ENCODE measurements around the gene NCAM1.

NCAM1 gene

DNA sequence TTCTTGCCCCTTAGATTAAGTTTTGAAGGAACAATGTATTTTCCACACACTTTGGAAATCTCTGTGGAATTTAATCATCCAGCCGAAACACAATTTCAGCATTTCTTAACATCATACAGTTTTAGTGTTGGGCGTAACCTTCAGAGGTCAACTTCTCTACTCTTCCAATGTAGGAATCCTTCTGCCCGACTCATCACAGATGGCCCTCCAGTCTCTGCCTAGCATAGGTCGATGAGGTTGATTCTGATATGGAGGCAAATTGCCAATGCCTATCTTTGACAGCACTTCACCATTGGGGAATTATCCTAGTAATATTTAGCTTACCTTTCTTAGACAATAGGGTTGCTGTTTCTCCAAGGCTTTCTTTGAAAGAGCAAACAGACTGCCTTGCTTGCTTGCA is 177.5 kb downstream of the NCAM1 start:
- no peaks in the 10 kb centered on the region for H3F3A ChIP-seq (ENCODE audit: insufficient read depth)
- H3K36me3 ChIP-seq (ENCODE audit: low read length) = no peaks in the 10 kb centered on the region
- no peak for TF ChIP-seq EZH2phosphoT487 (conservative IDR thresholded peaks at IDR 0.05; ENCODE audit: low read length)
- TF ChIP-seq, protein P1, sequence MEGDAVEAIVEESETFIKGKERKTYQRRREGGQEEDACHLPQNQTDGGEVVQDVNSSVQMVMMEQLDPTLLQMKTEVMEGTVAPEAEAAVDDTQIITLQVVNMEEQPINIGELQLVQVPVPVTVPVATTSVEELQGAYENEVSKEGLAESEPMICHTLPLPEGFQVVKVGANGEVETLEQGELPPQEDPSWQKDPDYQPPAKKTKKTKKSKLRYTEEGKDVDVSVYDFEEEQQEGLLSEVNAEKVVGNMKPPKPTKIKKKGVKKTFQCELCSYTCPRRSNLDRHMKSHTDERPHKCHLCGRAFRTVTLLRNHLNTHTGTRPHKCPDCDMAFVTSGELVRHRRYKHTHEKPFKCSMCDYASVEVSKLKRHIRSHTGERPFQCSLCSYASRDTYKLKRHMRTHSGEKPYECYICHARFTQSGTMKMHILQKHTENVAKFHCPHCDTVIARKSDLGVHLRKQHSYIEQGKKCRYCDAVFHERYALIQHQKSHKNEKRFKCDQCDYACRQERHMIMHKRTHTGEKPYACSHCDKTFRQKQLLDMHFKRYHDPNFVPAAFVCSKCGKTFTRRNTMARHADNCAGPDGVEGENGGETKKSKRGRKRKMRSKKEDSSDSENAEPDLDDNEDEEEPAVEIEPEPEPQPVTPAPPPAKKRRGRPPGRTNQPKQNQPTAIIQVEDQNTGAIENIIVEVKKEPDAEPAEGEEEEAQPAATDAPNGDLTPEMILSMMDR (IDR thresholded peaks at IDR 0.05; ENCODE audit: insufficient read depth, low read length, poor library complexity, severe bottlenecking) = no peak
- H3K4me2 ChIP-seq (ENCODE audit: low read depth, low read length, poor library complexity, severe bottlenecking) = no peak overlapping the region
- H3K9ac ChIP-seq (ENCODE audit: low read length) = no peak overlapping the region
- no peak overlapping the region for H3K27ac ChIP-seq (ENCODE audit: low read depth, low read length)
- H4K20me1 ChIP-seq (ENCODE audit: low read depth, low read length) = no peaks in the 10 kb centered on the region
- H3K9me2 ChIP-seq (replicated peaks; ENCODE audit: insufficient read depth, low read length) = no peaks in the 10 kb centered on the region
- no peaks in the 10 kb centered on the region for H3K79me2 ChIP-seq (ENCODE audit: insufficient read depth, low read length)
- H3K4me3 ChIP-seq (ENCODE audit: insufficient read depth, low read length, poor library complexity, severe bottlenecking) = no peak overlapping the region
- no peak overlapping the region for H2AFZ ChIP-seq (ENCODE audit: low read depth, low read length, severe bottlenecking)
- H3K27me3 ChIP-seq (ENCODE audit: low read length) = no peaks in the 10 kb centered on the region
- H3K9me3 ChIP-seq (ENCODE audit: insufficient read depth, low read length) = no peaks in the 10 kb centered on the region

DNA sequence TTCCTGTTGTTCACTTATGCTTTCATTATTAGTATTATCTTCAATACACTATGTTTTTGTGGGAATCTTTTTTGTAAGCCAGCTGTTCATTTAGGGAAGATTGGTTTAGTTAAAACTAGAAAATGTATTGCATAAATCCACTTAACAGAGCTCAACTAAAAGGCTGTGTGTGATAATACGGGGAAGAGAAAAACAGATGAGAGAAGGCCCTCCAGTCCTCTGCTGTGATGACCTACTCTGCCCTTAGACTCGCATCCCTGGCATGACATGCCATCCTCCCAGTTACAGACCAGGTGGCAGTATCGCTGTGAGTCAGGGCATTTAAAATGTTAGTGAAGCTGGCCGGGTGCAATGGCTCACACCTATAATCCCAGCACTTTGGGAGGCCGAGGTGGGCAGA is 179.8 kb downstream of the NCAM1 start:
- no peaks in the 10 kb centered on the region for H3K9me3 ChIP-seq (ENCODE audit: insufficient read depth, low read length)
- H4K20me1 ChIP-seq (ENCODE audit: low read depth, low read length) = no peaks in the 10 kb centered on the region
- TF ChIP-seq, protein P1 (IDR thresholded peaks at IDR 0.05; ENCODE audit: insufficient read depth, low read length, poor library complexity, severe bottlenecking) = no peak

DNA sequence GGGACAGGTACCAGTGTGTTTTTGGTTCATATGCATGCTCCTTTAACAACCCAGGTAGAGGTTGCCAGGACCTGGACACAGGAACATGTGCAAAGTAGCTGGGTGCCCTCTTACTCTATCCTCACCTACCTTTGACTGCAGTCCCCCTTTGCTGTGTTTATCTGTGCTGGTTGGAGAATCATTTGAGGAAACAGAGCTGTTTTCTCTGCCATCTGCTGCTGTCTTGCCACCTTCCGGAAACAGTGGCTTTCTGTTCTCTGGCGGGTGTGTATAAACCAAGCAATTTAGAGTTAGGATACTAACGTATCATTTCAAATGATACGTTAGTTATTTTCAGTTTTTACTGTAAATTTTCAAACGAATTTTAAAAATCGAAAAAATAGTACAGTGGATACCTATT is 181.3 kb downstream of the NCAM1 start:
- no peaks in the 10 kb centered on the region for H4K20me1 ChIP-seq (ENCODE audit: low read depth, low read length)
- no peaks in the 10 kb centered on the region; the same call in 1 of the 2 replicates for H3K9me2 ChIP-seq (replicated peaks; ENCODE audit: insufficient read depth, low read length)
- TF ChIP-seq, protein P1 (IDR thresholded peaks at IDR 0.05; ENCODE audit: insufficient read depth, low read length, poor library complexity, severe bottlenecking) = no peak
- no peak for TF ChIP-seq EZH2phosphoT487 (conservative IDR thresholded peaks at IDR 0.05; ENCODE audit: low read length)
- H3K9ac ChIP-seq (ENCODE audit: low read length) = no peak overlapping the region
- H3K27me3 ChIP-seq (ENCODE audit: low read length) = no peaks in the 10 kb centered on the region
- H3K27ac ChIP-seq (ENCODE audit: low read depth, low read length) = no peak overlapping the region
- H3K4me2 ChIP-seq (ENCODE audit: low read depth, low read length, poor library complexity, severe bottlenecking) = no peak overlapping the region
- no peaks in the 10 kb centered on the region for H3K9me3 ChIP-seq (ENCODE audit: insufficient read depth, low read length)
- H3K79me2 ChIP-seq (ENCODE audit: insufficient read depth, low read length) = no peaks in the 10 kb centered on the region
- H2AFZ ChIP-seq (ENCODE audit: low read depth, low read length, severe bottlenecking) = no peak overlapping the region
- H3K4me3 ChIP-seq (ENCODE audit: insufficient read depth, low read length, poor library complexity, severe bottlenecking) = no peak overlapping the region
- H3K36me3 ChIP-seq (ENCODE audit: low read length) = no peaks in the 10 kb centered on the region
- no peaks in the 10 kb centered on the region for H3F3A ChIP-seq (ENCODE audit: insufficient read depth)

More for the DNA sequence above, 179.8 kb downstream of the NCAM1 start:
- no peak overlapping the region for H3K4me3 ChIP-seq (ENCODE audit: insufficient read depth, low read length, poor library complexity, severe bottlenecking)
- H3K27me3 ChIP-seq (ENCODE audit: low read length) = no peaks in the 10 kb centered on the region
- no peak overlapping the region for H3K27ac ChIP-seq (ENCODE audit: low read depth, low read length)
- no peak overlapping the region for H3K9ac ChIP-seq (ENCODE audit: low read length)
- no peak overlapping the region for H2AFZ ChIP-seq (ENCODE audit: low read depth, low read length, severe bottlenecking)
- H3K36me3 ChIP-seq (ENCODE audit: low read length) = no peaks in the 10 kb centered on the region
- H3F3A ChIP-seq (ENCODE audit: insufficient read depth) = no peaks in the 10 kb centered on the region
- no peak overlapping the region for H3K4me2 ChIP-seq (ENCODE audit: low read depth, low read length, poor library complexity, severe bottlenecking)
- H3K79me2 ChIP-seq (ENCODE audit: insufficient read depth, low read length) = no peaks in the 10 kb centered on the region
- H3K9me2 ChIP-seq (replicated peaks; ENCODE audit: insufficient read depth, low read length) = no peaks in the 10 kb centered on the region; the same call in 1 of the 2 replicates

Measured in SU-DHL-6 (cell line).